AG04450 (cell line): ENCODE data around the gene HELLS. TPM values are rescaled to one million over a fixed set of nuclear protein-coding genes. Genes with fewer than 3 reads are reported as not detected.

ENCODE experiments used
- CTCF ChIA-PET: fragments of 300-600, 350-600 bp; formaldehyde crosslinking; extraction: SDS; loops from one replicate; lab custom pipeline; 2022; ENCODE audit warnings: antibody characterized with exemption, inconsistent platforms; lab: Charles Lee
- POLR2A ChIA-PET: fragments of 350-600 bp; formaldehyde crosslinking; extraction: SDS; loops from one replicate; lab custom pipeline; 2021; ENCODE audit warnings: antibody characterized with exemption, inconsistent platforms; lab: Yijun Ruan, JAX
- DNase-seq: peaks from one replicate; pipeline ENCODE4 v3.0.0-alpha.2; 2011; ENCODE audit warnings: low read depth, low spot score
- H3K27ac ChIP-seq: one replicate; pipeline ENCODE4 v1.5.1; 2012; ENCODE audit warnings: low read depth, low read length, control low read depth
- H3K27me3 ChIP-seq: one replicate; pipeline ENCODE4 v1.6.0; 2012; ENCODE audit warnings: low read length; ENCODE audit not compliant: control insufficient read depth, insufficient read depth
- H3K4me3 ChIP-seq: 2 replicates; pipeline ENCODE4 v1.5.1; 2011; ENCODE audit warnings: mild to moderate bottlenecking, low read depth, low read length, control low read depth
- H3K9me3 ChIP-seq: 2 replicates; pipeline ENCODE4 v1.5.1; 2012; ENCODE audit warnings: low read length; ENCODE audit not compliant: control insufficient read depth, insufficient read depth
- polyA plus RNA-seq: library from polyadenylated mRNA; depleted of rRNA; stranded (reverse); fragments of >200 nt; gene quantifications from 2 replicates; pipeline ENCODE4 v1.2.3, GENCODE V29; 2011; rRNA removed
- TF ChIP-seq, protein P1 (sequence below): IDR thresholded peaks from 2 replicates; pipeline ENCODE4 v1.5.1; 2011; ENCODE audit warnings: low read depth, low read length, control low read depth, inconsistent platforms

Gene HELLS
- polyA plus RNA-seq, 1 experiment, result 10.0 TPM

DNA sequence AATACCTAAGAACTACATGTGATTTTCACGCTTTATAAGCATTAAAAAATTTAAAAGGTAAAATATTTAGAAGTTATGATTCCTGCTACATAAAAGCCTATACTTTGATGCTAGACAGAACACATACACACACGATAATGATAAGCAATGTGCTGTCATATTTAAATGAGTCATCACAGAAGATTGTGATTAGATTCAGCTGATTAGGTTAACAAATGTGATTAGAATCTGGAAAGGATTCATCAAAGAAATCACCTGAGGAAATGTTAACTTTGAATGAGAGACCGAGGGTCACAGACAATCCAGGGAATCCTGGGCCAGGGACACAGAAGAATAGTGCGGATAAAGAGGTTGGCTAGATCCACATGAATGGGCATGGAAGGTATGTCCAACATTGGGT, 95.9 kb downstream of the HELLS start:
- H3K27ac ChIP-seq, result no peak overlapping the region
- POLR2A ChIA-PET, result no interaction called here
- no peaks in the 10 kb centered on the region for H3K27me3 ChIP-seq
- no peak overlapping the region for H3K4me3 ChIP-seq
- no peak for DNase-seq
- TF ChIP-seq, protein P1, sequence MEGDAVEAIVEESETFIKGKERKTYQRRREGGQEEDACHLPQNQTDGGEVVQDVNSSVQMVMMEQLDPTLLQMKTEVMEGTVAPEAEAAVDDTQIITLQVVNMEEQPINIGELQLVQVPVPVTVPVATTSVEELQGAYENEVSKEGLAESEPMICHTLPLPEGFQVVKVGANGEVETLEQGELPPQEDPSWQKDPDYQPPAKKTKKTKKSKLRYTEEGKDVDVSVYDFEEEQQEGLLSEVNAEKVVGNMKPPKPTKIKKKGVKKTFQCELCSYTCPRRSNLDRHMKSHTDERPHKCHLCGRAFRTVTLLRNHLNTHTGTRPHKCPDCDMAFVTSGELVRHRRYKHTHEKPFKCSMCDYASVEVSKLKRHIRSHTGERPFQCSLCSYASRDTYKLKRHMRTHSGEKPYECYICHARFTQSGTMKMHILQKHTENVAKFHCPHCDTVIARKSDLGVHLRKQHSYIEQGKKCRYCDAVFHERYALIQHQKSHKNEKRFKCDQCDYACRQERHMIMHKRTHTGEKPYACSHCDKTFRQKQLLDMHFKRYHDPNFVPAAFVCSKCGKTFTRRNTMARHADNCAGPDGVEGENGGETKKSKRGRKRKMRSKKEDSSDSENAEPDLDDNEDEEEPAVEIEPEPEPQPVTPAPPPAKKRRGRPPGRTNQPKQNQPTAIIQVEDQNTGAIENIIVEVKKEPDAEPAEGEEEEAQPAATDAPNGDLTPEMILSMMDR, result no peak
- CTCF ChIA-PET, result interaction anchor here (0.7 to 1.3 kb wide), 2 partner anchors 12 to 33 kb away, joined by 3 to 4 read pairs; no protein-coding TSS in a partner anchor
- H3K9me3 ChIP-seq, result no peaks in the 10 kb centered on the region

- POLR2A ChIA-PET, result no interaction called here
- no peaks in the 10 kb centered on the region for H3K9me3 ChIP-seq
- no peak overlapping the region for H3K27ac ChIP-seq
- H3K4me3 ChIP-seq, result no peak overlapping the region
- CTCF ChIA-PET, result no interaction called here
- TF ChIP-seq, protein P1, result no peak
- no peaks in the 10 kb centered on the region for H3K27me3 ChIP-seq
- no peak for DNase-seq
Observed at GRCh38 chr10:94644352-94644751, 98.8 kb downstream of the HELLS start.

- Histone ChIP-seq H3K27me3 (no peaks in the 10 kb centered on the region), H3K9me3 (no peaks in the 10 kb centered on the region)
- CTCF ChIA-PET, result no interaction called here
Observed at GRCh38 chr10:94645285-94645684, 99.7 kb downstream of the HELLS start.

More at GRCh38 chr10:94645285-94645684, 99.7 kb downstream of the HELLS start:
- Histone ChIP-seq H3K27ac (no peak overlapping the region), H3K4me3 (no peak overlapping the region)
- DNase-seq, result no peak
- TF ChIP-seq, protein P1, result no peak
- POLR2A ChIA-PET, result no interaction called here

Other genes starting within 250 kb of the HELLS start
- 14.8 and 20.9 TPM in 2 replicates for gene NOC3L, start 182.8 kb upstream of the HELLS start, polyA plus RNA-seq
- 4.1 and 4.7 TPM in 2 replicates for gene TBC1D12, start 143.2 kb upstream of the HELLS start, polyA plus RNA-seq
- gene CYP2C18, start 137.9 kb downstream of the HELLS start, polyA plus RNA-seq, result not detected in 2 replicates
- gene CYP2C19, start 216.9 kb downstream of the HELLS start, polyA plus RNA-seq, result not detected in 2 replicates